GM19043 (cell line): ENCODE measurements around the gene RMDN2.
A peak's percentile ranks its signal among the peaks of the same experiment; 100 is the strongest.

Experiments used
- ATAC-seq: cut with Tn5 transposase; IDR thresholded peaks from one replicate; pipeline ENCODE4 v1.9.1; 2021; ENCODE audit warnings: low read depth; ENCODE audit not compliant: unreplicated experiment

Gene RMDN2

GRCh38 chr2:38035968-38036367, 110.9 kb downstream of the RMDN2 start:
- ATAC-seq = no peak

- ATAC-seq = no peak
These were observed 112.2 kb downstream of the RMDN2 start for GRCh38 chr2:38037325-38037724.

GRCh38 chr2:38037757-38038621, 112.9 kb downstream of the RMDN2 start:
- ATAC-seq = peak; percentile 61

- no peak for ATAC-seq
These were observed 113.6 kb downstream of the RMDN2 start for GRCh38 chr2:38038682-38039081.

GRCh38 chr2:38039121-38039910, 114.2 kb downstream of the RMDN2 start:
- ATAC-seq = no peak

GRCh38 chr2:38045811-38046210, 120.7 kb downstream of the RMDN2 start:
- no peak for ATAC-seq

GRCh38 chr2:38056216-38056615, 131.1 kb downstream of the RMDN2 start:
- ATAC-seq = no peak

- ATAC-seq = no peak
These were observed 132.7 kb downstream of the RMDN2 start for GRCh38 chr2:38057651-38058410.

- ATAC-seq = no peak
These were observed 135.3 kb downstream of the RMDN2 start for GRCh38 chr2:38060236-38061018.

GRCh38 chr2:38064801-38065501, 139.9 kb downstream of the RMDN2 start:
- ATAC-seq = no peak

GRCh38 chr2:38065502-38066135, 140.5 kb downstream of the RMDN2 start:
- no peak for ATAC-seq

GRCh38 chr2:38066421-38067115, 141.5 kb downstream of the RMDN2 start:
- no peak for ATAC-seq
